LNCaP clone FGC (cell line): ENCODE measurements around the gene LEP.

Experiments used
- DNase-seq: peaks from one replicate; pipeline ENCODE4 v3.0.0-alpha.2; 2011; ENCODE audit warnings: low read depth
- H3K4me3 ChIP-seq: 2 replicates; pipeline ENCODE4 v1.5.1; 2011; ENCODE audit warnings: mild to moderate bottlenecking, low read depth, low read length, control low read depth
- CTCF ChIP-seq: IDR thresholded peaks from 2 replicates; pipeline ENCODE4 v1.5.1; 2012; ENCODE audit warnings: mild to moderate bottlenecking; ENCODE audit not compliant: control insufficient read depth, insufficient read depth; ENCODE audit errors: extremely low read depth

The LEP gene

GRCh38 chr7:128240696-128241386 lies at the start of gene LEP:
LEP (plus strand) TSS chr7:128241278; CDS start chr7:128252019, 10,741 bp downstream.
- no peak within 1 kb of the TSS for H3K4me3 ChIP-seq
- DNase-seq = no peak
- no peak for TF ChIP-seq CTCF

GRCh38 chr7:128192497-128193142 lies 48.5 kb upstream of the LEP start:
- TF ChIP-seq CTCF = no peak
- no peak for DNase-seq
- no peak overlapping the region for H3K4me3 ChIP-seq

- DNase-seq = no peak
- no peak for TF ChIP-seq CTCF
- no peak overlapping the region for H3K4me3 ChIP-seq
Measured at GRCh38 chr7:128194533-128195282, 46.4 kb upstream of the LEP start.

- H3K4me3 ChIP-seq = no peak overlapping the region
- DNase-seq = no peak
- no peak for TF ChIP-seq CTCF
Measured at GRCh38 chr7:128197589-128197988, 43.5 kb upstream of the LEP start.

GRCh38 chr7:128197989-128198580 lies 43.0 kb upstream of the LEP start:
- no peak for TF ChIP-seq CTCF
- H3K4me3 ChIP-seq = no peak overlapping the region
- DNase-seq = no peak

- no peak overlapping the region for H3K4me3 ChIP-seq
- no peak for TF ChIP-seq CTCF
- DNase-seq = no peak
Measured at GRCh38 chr7:128200376-128200775, 40.7 kb upstream of the LEP start.
